Measurements from ENCODE around the gene COL5A1.

COL5A1 gene

DNA sequence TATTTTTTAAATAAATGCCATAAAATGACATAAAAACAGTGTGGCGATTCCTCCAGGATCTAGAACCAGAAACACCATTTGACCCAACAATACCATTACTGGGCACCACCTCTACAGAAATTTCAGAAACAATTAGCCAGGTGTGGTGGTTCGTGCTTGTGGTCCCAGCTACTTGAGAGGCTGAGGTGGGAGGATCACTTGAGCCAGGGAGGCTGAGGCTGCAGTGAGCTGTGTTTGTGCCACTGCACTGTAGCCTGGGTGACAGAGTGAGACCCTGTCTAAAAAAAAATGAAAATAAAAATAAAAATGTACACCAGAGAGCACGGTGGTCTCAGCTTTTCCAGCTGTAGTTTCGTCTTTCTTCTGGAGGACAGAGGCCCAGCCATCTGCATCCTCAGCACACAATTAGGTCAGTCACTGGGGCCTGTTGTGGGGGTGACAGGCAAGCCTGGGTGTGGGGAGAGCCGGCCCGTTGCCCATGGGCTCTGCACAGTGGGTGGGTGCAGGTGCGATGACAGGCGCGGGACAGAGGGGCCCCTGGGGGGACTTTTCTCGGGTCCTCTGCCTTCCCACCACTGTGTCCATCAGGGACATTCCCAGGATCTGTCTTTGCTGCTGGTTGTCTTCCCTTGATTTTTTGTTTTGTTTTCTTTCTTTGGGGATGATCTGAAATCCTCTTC is 9.8 kb downstream of the COL5A1 start:
- in situ Hi-C loops (cut with MboI; ENCODE audit: low pct_unique_long_range_greater_than_20kb, low sequenced_read_pairs), result no loop called here
- DNase-seq, result no peak

DNA sequence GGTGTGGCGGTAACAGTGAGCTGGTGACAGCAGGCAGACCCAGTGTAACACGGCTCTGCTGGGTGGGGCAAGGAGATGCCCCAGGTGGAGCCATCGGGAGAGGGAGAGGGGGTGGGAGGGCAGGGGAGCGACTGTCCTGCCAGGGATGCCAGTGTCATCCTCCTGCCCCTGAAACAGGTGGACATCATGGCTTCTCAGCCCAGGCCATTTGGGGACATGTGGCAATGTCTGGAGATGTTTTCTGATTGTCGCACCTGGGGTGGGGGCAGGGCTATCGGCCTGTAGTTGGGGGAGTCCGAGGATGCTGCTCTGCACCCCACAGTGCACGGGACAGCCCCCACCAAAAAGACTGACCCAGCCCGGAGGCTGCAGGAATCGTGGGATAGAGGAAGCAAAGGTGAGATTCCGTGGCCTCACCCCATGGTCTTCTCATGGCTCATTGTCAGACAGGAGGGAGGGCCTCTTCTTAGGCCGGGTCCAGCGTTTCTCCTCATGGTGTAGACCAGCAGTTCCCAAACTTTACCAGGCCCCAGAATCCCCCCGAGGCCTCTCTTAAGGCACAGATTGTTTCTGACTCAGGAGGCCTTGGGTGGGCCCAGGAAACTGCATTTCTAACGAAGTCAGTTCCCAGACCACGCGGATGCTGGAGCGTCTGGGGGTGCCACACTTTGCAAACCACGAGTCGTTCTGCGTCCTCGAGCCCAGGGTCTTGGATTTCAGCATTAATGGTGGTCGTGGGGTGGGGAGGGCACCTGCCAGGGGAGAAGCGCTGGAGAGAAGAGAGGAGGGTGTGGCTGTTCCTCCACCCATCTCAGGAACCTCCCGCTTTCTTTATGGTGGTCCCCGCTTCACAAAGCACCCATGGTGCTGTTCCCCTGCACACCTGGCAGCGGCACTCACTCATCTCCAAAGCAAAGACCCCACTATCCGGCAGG is 11.0 kb downstream of the COL5A1 start:
- no peak for DNase-seq
- in situ Hi-C loops (cut with MboI; ENCODE audit: low pct_unique_long_range_greater_than_20kb, low sequenced_read_pairs), result no loop called here

- in situ Hi-C loops (cut with MboI; ENCODE audit: low pct_unique_long_range_greater_than_20kb, low sequenced_read_pairs), result no loop called here
- DNase-seq, result no peak
Observed at GRCh38 chr9:134653259-134654009, 11.8 kb downstream of the COL5A1 start.

DNA sequence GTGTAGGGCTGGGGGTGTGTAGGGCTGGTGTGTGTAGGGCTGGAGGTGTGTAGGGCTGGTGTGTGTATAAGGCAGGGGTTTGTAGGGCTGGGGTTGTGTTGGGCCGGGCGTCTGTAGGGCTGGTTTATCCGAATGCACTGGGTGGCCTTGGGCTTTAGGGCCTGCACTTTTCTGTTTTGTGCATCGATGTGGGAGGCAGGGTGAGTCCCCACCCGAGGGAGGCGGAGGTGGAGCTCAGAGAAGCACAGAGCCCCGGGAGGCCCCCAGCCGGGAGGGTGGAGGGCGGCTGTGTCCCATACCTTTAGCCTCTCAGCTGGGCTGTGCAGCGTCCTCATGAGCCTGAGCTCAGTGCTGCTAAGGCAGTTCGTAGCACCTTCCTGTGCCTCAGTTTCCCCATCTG is 13.5 kb downstream of the COL5A1 start:
- in situ Hi-C loops (cut with MboI; ENCODE audit: low pct_unique_long_range_greater_than_20kb, low sequenced_read_pairs), result no loop called here
- DNase-seq, result no peak

- DNase-seq, result no peak
- in situ Hi-C loops (cut with MboI; ENCODE audit: low pct_unique_long_range_greater_than_20kb, low sequenced_read_pairs), result no loop called here
Observed at GRCh38 chr9:134655586-134656333, 14.2 kb downstream of the COL5A1 start.

DNA sequence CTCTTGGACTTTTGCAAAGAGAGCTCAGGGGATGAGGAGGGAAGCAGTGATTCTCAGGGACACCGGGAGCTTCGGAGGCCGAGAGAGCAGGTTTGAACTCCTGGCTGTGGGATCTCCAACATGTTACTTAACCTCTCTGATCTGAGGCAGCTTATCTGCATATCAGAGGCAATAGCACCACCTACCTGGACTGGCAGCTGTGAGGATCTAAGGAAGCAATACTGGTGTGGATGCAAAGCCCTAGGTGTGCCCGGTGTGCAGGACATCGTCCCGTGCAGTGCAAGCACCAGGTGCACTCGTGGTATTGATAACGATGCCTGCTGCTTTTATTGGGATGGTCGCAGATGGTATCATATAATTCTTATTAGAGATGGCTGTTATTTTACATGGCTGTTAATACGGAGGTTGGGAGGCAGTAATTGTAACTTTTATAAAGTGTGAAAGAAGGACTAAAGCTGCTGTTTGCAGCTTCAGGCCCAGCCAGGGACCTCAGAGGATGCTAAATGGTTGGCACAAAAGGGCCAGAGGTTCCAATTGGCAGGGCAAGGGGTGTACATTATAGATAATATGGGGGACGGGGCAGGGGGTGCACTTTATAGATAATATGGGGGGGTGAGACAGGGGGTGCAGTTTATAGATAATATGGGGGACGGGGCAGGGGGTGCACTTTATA is 14.9 kb downstream of the COL5A1 start:
- in situ Hi-C loops (cut with MboI; ENCODE audit: low pct_unique_long_range_greater_than_20kb, low sequenced_read_pairs), result no loop called here
- no peak for DNase-seq

- in situ Hi-C loops (cut with MboI; ENCODE audit: low pct_unique_long_range_greater_than_20kb, low sequenced_read_pairs), result no loop called here
- DNase-seq, result no peak
Observed at GRCh38 chr9:134657666-134658377, 16.2 kb downstream of the COL5A1 start.

DNA sequence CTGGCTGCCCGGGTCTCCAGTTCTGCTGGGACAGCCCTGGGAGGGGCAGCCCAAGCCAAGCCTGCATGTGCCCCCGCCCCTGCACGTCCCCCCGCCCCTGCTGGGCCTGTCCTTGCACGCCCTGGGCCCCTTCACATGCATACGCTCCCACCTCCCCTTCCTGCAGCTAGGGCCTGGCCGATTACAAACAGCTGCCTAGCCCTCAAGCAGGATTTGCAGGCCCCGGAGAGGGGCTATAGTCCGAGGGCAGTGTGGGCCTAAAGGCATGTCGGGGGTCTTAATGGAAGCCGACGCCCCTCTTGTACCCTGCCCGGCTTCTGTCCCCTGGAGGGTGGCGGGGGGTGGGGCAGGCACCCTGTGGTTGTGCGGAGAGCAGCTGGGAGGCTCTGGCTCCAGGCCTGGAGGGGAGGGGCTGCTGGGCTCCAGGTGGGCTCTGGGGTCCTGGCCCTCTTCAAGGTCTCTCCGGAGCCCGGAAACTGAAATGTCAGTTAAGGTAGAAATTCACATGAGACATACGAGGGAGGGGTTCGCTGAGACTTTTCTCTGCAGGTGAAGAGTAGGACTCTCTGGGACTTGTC is 16.9 kb downstream of the COL5A1 start:
- in situ Hi-C loops (cut with MboI; ENCODE audit: low pct_unique_long_range_greater_than_20kb, low sequenced_read_pairs), result no loop called here
- DNase-seq, result no peak

- in situ Hi-C loops (cut with MboI; ENCODE audit: low pct_unique_long_range_greater_than_20kb, low sequenced_read_pairs), result no loop called here
- no peak for DNase-seq
Observed at GRCh38 chr9:134659688-134660131, 18.1 kb downstream of the COL5A1 start.

- in situ Hi-C loops (cut with MboI; ENCODE audit: low pct_unique_long_range_greater_than_20kb, low sequenced_read_pairs), result no loop called here
- DNase-seq, result peak; percentile 41
Observed at GRCh38 chr9:134660407-134660806, 18.8 kb downstream of the COL5A1 start.

DNA sequence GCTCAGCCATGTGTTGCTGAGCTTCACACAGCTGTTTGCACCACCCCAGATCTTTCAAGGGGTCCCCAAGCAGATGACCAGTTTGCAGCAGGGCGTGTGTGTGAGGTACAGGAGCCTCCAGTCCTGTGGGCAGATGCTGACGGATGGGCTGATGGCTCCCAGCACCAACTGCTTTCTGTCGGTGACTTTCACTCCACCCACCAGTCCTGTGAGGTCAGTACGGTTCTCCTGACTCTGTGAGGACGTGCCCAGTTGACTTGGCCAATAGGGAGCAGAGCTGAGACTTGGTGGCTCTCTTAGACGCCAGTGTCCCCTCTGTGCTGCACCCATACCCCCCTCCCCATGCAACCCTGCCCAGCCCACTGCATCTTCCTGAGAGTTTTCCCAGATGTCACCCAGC is 19.7 kb downstream of the COL5A1 start:
- no peak for DNase-seq
- in situ Hi-C loops (cut with MboI; ENCODE audit: low pct_unique_long_range_greater_than_20kb, low sequenced_read_pairs), result no loop called here

- in situ Hi-C loops (cut with MboI; ENCODE audit: low pct_unique_long_range_greater_than_20kb, low sequenced_read_pairs), result no loop called here
- no peak for DNase-seq
Observed at GRCh38 chr9:134661791-134662142, 20.2 kb downstream of the COL5A1 start.

DNA sequence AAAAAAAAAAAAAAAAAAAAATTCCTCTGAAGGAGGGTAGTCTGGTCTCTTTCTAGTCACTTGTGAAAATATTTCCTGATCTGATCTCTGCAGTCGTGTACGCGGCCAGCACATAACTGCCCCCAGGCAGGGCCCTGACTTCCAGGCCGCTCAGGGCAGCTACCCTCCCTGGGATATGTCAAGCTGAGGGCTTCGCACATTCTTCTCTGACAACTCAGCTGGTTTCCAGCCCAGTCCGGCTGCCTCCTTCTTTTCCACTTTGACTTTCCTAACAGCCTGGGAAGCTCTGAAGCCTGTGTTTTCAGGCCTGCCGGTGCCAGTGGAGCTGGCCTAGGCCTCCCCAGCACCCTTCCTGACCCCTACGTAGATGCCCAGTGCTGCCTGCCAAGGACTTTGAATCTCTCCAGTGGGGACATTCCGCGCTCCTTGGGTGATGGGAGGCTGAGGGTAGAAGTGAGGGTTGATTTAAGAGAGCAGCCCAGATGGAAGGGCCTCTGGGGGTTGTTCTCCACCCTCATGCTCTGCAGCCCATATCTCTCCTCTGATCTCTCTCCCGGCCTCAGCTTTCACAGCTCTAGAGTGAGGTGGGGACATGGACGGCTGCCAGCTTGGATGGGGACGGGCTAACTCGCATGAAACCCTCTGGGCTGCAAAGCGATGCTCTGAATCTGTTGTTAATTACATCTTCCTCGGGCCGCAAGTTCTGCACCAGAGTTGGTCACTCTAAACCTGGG is 20.7 kb downstream of the COL5A1 start:
- no peak for DNase-seq
- in situ Hi-C loops (cut with MboI; ENCODE audit: low pct_unique_long_range_greater_than_20kb, low sequenced_read_pairs), result no loop called here

DNA sequence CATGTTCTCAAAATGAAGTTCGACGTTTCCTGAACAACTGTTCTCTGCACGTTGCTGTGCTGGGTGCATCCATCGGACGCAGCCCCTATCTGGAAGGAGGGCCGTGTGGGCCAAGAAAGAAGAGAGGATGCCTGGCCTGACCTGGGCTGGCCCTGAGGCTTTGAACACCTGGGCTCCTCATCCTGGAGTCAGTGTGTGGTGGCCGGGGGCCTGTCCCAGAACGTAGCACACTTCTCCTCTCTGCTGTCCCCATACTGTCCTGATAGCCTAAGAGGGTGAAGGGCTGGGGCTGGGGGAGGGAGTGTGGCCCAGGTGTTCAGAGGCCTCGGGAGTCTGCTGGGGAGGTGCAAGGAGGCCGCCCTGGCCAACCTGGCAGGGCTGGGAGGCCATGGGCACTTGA is 21.5 kb downstream of the COL5A1 start:
- in situ Hi-C loops (cut with MboI; ENCODE audit: low pct_unique_long_range_greater_than_20kb, low sequenced_read_pairs), result no loop called here
- DNase-seq, result no peak

- no peak for DNase-seq
- in situ Hi-C loops (cut with MboI; ENCODE audit: low pct_unique_long_range_greater_than_20kb, low sequenced_read_pairs), result no loop called here
Observed at GRCh38 chr9:134663753-134664415, 22.3 kb downstream of the COL5A1 start.

GRCh38 chr9:134664446-134664845 is 22.8 kb downstream of the COL5A1 start:
- DNase-seq, result no peak
- in situ Hi-C loops (cut with MboI; ENCODE audit: low pct_unique_long_range_greater_than_20kb, low sequenced_read_pairs), result no loop called here

DNA sequence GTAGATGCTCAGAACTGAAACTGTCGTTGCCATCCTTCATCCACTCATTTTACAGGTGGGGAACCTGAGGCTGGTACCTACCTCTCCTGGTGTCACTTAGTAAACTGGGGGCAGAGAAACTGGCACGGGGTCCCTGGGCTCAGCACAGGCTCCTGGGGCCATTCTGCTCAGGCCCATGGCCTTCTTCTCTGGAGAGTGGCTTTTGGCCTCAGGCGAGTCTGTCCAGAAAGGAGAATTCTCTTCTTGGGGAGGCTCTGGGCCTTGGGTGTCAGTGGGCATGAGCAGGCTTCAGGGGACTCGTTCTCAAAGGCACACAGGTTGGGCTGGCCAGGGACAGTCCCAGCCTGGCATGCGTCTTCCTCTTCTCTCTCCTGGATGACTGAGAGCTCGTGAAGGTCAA is 24.6 kb downstream of the COL5A1 start:
- in situ Hi-C loops (cut with MboI; ENCODE audit: low pct_unique_long_range_greater_than_20kb, low sequenced_read_pairs), result no loop called here
- DNase-seq, result no peak

All from KBM-7 (cell line).